ENCODE data around the gene JARID2. TPM values are rescaled to one million over a fixed set of nuclear protein-coding genes. Genes with fewer than 3 reads are reported as not detected.
A peak's percentile ranks its signal among the peaks of the same experiment; 100 is the strongest.

The JARID2 gene
- total and polyA plus RNA-seq, 2 of the 13 experiments (the other 11 are each of a cell fraction or from before 2014, with no cell fraction given) = 7.5 to 10.3 TPM

DNA sequence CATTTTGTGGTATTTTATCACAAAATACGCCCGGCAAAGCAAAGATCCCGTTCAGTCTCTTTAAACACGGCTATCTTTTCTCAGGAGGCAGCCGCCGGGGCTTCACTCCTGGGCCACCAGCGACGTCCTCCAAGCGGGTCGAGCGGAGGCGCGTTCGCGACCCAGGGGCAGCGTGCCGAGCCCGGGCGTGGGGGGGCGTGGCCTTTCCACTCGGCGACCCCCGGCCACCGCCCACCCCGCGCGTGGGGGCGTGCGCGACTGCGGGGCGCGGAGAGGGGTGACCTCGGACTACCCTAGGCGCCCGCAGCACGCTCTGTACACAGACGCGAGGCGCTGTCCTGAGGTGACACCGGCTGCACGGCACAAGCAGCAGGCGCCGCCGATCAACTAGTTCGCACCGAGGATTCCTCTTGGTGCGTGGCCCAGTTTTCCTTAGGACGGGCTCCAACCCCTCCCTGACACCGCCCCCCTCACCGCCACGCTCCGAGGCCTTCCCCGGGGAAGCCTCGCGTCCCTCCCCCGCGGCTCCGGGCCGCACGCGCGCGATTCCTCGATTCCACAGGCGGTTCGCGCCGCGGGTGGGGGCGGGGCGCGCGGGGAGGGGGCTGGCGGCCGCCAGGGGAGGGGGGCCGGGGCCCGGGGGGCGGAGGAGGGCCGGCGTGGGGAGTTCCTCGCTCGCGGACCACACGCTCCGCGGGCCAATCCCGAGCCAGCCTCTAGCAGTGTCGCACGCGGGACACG lies 1.1 kb upstream of the JARID2 start (continued):
- TF ChIP-seq, protein P1, sequence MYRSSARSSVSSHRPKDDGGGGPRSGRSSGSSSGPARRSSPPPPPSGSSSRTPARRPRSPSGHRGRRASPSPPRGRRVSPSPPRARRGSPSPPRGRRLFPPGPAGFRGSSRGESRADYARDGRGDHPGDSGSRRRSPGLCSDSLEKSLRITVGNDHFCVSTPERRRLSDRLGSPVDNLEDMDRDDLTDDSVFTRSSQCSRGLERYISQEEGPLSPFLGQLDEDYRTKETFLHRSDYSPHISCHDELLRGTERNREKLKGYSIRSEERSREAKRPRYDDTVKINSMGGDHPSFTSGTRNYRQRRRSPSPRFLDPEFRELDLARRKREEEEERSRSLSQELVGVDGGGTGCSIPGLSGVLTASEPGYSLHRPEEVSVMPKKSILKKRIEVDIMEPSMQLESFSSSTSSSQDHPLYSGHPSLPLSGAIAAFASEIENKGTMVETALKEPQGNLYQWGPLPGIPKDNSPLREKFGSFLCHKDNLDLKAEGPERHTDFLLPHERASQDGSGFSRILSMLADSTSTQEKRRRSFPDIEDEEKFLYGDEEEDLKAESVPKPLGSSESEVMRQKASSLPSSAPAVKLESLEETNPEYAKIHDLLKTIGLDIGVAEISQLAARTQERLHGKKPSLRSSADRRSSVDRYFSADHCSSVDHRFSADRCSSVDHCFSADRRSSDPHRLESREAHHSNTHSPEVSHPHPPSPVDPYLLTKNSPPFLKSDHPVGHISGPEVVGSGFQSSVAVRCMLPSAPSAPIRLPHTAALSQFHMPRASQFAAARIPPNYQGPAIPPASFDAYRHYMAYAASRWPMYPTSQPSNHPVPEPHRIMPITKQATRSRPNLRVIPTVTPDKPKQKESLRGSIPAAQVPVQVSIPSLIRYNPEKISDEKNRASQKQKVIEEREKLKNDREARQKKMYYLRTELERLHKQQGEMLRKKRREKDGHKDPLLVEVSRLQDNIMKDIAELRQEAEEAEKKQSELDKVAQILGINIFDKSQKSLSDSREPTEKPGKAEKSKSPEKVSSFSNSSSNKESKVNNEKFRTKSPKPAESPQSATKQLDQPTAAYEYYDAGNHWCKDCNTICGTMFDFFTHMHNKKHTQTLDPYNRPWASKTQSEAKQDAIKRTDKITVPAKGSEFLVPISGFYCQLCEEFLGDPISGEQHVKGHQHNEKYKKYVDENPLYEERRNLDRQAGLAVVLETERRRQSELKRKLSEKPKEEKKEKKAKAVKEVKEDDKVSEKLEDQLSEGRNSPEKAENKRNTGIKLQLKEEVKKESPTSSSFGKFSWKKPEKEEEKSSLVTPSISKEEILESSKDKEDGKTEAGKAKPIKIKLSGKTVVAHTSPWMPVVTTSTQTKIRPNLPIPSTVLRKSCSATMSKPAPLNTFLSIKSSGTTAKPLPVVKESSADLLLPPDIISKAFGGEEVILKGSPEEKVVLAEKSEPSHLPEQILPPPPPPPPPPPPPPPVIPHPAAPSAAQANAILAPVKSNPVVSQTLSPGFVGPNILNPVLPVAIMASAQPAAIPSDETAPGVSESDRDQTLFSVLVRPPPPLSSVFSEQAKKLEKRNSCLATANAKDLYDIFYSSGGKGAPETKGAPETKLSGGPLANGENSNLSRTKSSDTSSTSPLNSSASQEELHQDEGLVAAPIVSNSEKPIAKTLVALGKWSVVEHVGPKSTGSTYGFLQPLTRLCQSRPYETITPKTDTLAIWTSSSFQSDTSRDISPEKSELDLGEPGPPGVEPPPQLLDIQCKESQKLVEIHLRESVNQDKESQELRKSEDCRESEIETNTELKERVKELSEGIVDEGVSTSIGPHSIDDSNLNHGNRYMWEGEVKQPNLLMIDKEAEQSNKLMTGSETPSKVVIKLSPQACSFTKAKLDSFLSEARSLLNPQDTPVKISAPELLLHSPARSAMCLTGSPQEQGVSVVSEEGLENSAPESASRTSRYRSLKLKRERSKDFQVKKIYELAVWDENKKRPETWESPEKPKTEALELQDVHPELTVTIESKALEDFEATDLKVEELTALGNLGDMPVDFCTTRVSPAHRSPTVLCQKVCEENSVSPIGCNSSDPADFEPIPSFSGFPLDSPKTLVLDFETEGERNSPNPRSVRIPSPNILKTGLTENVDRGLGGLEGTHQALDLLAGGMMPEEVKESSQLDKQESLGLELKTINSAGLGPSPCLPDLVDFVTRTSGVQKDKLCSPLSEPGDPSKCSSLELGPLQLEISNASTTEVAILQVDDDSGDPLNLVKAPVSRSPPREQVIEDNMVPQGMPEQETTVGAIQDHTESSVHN (CRISPR knock-in tag; IDR thresholded peaks at IDR 0.05) = no peak
- peak; percentile 83; the same call in 1 of the 2 replicates for TF ChIP-seq EEA1 (CRISPR knock-in tag; IDR thresholded peaks at IDR 0.05; ENCODE audit: borderline replicate concordance)
- TF ChIP-seq ZNF264 (CRISPR knock-in tag; IDR thresholded peaks at IDR 0.05) = 0 out of 2 replicates have a peak, but pooled peaks have one; percentile 27
- TF ChIP-seq NR3C1 (CRISPR knock-in tag; IDR thresholded peaks at IDR 0.05) = 0 out of 2 replicates have a peak, but pooled peaks have one; percentile 30
- TF ChIP-seq CBFB (CRISPR knock-in tag; IDR thresholded peaks at IDR 0.05) = peak; percentile 9; the same call in 1 of the 2 replicates
- peak; percentile 82; the same call in 1 of the 2 replicates for TF ChIP-seq POLR2AphosphoS5 (IDR thresholded peaks at IDR 0.05; ENCODE audit: low read depth, low read length)
- peak; percentile 79 for TF ChIP-seq ZNF616 (CRISPR knock-in tag; IDR thresholded peaks at IDR 0.05; ENCODE audit: low read depth)
- no peak; the same call in 1 of the 2 replicates for TF ChIP-seq MEIS2 (CRISPR knock-in tag; IDR thresholded peaks at IDR 0.05)
- TF ChIP-seq, protein P2, sequence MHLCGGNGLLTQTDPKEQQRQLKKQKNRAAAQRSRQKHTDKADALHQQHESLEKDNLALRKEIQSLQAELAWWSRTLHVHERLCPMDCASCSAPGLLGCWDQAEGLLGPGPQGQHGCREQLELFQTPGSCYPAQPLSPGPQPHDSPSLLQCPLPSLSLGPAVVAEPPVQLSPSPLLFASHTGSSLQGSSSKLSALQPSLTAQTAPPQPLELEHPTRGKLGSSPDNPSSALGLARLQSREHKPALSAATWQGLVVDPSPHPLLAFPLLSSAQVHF (CRISPR knock-in tag; IDR thresholded peaks at IDR 0.05) = peak; percentile 46; the same call in 1 of the 2 replicates
- no peak for TF ChIP-seq ZNF510 (CRISPR knock-in tag; IDR thresholded peaks at IDR 0.05; ENCODE audit: low read depth)
- TF ChIP-seq ZNF660 (CRISPR knock-in tag; IDR thresholded peaks at IDR 0.05; ENCODE audit: borderline replicate concordance, low read depth) = no peak
- no peak for TF ChIP-seq ZNF10 (CRISPR knock-in tag; IDR thresholded peaks at IDR 0.05; ENCODE audit: borderline replicate concordance, low read depth)
- no peak for TF ChIP-seq CEBPG (CRISPR knock-in tag; IDR thresholded peaks at IDR 0.05)
- TF ChIP-seq, protein P3, sequence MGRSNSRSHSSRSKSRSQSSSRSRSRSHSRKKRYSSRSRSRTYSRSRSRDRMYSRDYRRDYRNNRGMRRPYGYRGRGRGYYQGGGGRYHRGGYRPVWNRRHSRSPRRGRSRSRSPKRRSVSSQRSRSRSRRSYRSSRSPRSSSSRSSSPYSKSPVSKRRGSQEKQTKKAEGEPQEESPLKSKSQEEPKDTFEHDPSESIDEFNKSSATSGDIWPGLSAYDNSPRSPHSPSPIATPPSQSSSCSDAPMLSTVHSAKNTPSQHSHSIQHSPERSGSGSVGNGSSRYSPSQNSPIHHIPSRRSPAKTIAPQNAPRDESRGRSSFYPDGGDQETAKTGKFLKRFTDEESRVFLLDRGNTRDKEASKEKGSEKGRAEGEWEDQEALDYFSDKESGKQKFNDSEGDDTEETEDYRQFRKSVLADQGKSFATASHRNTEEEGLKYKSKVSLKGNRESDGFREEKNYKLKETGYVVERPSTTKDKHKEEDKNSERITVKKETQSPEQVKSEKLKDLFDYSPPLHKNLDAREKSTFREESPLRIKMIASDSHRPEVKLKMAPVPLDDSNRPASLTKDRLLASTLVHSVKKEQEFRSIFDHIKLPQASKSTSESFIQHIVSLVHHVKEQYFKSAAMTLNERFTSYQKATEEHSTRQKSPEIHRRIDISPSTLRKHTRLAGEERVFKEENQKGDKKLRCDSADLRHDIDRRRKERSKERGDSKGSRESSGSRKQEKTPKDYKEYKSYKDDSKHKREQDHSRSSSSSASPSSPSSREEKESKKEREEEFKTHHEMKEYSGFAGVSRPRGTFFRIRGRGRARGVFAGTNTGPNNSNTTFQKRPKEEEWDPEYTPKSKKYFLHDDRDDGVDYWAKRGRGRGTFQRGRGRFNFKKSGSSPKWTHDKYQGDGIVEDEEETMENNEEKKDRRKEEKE (IDR thresholded peaks at IDR 0.05) = no peak

All from HepG2 (cell line).